ENCODE data around the gene NAA80.
"Not testable (repeated sequence)": the region's sequence is repeated elsewhere in the genome, so short reads cannot be mapped to it uniquely, and the experiment has no call there.

Gene NAA80

GRCh38 chr3:50269460-50269859 lies 29.7 kb downstream of the NAA80 start:
- no peak for DNase-seq (ENCODE audit: low spot score)

DNA sequence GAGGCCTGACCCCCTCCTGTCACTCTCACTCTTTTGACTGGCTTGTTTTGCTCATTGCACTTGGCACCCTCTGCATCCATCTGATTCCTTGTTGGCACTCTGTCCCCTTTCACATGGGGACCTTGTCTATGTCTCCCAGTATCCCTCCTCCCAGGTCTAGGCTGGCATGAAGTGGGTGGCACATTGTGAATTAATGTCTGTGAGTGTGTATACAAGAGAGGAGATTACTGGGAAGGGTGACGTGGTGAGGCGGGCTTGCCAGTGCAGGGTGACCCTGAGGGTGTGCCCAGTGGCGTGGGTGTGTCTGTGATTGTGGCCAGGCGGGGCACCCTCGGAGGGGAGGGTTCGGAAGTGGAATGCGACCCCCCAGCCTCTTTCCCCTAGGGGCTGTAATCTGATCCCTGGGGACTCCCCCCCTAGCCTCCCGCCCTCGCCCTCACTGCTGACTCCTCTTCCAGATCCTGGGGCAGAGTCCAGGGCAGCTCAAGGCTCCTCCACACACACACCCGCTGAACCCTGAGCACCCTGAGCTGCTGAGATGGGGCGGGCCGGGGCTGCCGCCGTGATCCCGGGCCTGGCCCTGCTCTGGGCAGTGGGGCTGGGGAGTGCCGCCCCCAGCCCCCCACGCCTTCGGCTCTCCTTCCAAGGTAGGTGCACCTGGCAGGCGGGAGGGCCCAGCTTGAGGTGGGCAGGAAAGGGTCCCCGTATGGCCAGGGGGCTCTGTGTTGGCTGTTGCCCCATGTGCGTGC lies 30.3 kb downstream of the NAA80 start, which contains the start of gene SEMA3B:
Gene SEMA3B (plus strand): TSS at position 445 of the 749 bp plus-strand sequence. CDS start 94 bp downstream, at position 539.
- DNase-seq (ENCODE audit: low spot score), result no peak

DNA sequence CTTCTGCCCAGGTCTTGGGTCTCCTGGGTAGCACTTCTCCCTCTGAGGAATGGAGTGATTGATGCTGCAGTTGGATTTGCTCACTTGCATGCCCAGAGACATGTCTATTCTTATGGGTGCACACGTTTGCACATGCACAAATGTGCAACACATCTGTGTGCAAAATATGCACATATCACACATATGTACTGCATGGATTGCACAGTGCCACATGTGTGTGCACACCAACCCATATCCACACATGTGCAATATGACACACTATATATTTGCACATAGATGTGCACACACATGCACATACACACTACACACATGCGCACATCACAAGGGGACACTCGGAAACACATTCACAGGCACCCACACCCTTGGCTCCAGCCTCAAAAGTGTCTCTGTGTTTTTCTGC lies 30.9 kb downstream of the NAA80 start:
- DNase-seq (ENCODE audit: low spot score), result no peak

GRCh38 chr3:50267280-50267913 lies 31.8 kb downstream of the NAA80 start:
- DNase-seq (ENCODE audit: low spot score), result no peak

DNA sequence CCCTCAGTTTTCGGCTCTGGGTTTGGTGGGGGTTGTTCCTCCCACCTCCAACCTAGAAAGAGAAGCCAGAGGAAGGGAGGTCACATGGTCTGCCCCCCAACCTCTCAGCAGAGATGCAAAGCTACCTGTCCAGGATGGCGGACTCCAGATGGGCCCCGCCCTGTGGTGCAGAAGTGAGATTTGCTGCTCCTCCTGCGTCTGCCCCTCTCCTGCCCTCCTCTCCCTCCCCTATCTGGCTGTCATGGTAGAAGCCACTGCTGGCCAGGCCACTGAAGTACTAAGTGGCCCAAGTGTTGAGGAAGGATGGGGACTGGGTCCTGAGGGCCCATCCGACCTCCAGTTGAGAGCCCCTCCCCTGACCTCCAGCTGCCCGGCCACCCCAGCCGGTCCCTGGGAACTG lies 32.4 kb downstream of the NAA80 start:
- no peak for DNase-seq (ENCODE audit: low spot score)

DNA sequence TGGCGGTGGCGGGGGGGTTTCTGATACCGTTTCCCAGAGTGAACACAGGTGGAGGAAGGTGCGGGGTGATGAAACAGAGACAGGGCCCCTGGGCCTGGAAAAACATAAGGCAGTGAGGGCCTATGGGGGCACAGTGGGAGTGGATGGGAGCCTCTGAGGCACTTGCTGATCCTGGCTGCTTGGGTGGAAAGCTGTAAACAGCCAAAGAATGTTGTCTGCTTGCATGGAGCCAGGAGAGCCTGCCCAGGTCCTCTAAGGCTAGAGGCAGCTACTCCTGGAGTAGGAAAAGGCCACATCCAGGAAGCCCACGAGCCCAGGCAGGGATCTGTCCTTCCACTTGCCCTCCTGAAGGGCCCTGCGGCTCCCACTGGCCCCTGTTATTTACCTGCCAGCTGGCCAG lies 33.2 kb downstream of the NAA80 start:
- no peak for DNase-seq (ENCODE audit: low spot score)

GRCh38 chr3:50265571-50265970 lies 33.6 kb downstream of the NAA80 start:
- DNase-seq (ENCODE audit: low spot score), result no peak

DNA sequence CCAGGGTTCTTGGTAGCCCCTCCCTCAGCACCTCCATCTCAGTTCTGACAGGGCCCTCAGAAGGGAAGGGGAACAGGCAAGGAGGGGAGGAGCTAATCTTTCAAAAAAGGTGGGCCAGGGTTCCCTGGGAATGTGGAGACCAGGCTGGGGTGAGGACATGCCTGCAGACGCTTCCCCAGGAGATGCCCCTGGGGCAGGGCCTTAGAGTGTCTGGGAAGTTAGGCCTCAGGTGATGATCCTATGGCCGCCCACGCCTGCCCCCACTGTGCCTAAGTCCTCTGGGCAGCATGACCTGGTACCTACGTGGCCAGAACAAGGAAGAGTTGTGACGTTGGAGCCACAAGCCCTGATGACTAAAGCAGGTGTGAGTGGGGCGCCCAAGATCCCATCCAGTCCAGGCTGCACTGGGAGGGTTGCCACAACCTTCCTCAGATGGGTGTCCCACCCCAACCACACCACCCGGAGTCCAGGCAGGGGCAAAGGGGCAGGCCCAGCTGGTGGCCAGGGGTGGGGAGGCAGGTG lies 34.2 kb downstream of the NAA80 start:
- no peak for DNase-seq (ENCODE audit: low spot score)

DNA sequence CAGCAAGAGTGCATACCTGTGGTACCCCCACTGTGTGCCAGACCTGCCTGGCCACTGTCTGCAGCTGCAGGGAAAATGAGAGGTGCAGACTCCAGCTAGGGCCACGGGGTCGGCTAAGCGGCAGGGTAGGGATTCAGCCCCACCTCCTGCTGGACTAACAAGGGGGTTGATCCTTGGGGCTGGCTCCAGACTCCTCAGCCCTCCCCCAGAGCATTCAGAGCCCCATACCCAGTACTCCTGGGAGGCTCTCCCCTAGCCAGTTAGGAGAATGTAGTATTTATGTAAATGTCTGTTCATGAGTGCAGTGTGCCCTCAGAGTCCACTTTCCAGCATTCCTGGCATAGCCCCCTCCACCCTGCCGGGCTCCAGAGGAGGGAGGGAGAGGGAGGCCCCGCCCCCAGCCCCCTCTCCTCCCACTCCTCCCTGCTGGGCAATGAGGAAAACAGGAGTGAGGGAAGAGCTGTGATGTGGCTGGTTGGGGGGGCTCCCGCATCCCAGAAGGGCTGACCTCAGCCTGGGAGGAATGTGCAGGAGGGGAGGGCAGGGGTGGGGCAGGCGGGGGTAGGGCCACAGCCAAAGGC lies 34.7 kb downstream of the NAA80 start:
- DNase-seq (ENCODE audit: low spot score), result no peak

- no peak for DNase-seq (ENCODE audit: low spot score)
Observed at GRCh38 chr3:50263478-50264382, 35.5 kb downstream of the NAA80 start.

DNA sequence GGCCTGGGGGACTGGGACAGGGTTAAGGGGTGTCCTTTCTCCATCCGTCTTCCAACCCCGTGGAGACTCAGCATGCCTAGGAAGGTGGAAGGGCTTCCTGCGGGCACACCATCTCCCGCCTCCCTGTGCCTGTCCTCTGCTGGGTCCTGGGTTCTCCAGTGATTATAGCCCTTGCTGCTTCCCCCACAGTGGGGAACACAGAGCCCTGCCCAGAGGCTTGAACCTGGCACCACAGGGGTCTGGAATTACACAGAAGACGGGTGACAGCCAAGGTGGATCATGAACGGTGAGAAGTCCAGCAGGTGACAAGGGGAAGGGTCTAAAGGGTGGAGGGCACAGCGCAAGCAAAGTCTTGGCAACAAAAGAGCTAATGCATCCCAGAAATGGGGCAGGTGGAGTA lies 36.4 kb downstream of the NAA80 start:
- no peak for DNase-seq (ENCODE audit: low spot score)

GRCh38 chr3:50262200-50262599 lies 37.0 kb downstream of the NAA80 start:
- not testable (repeated sequence) for DNase-seq (ENCODE audit: low spot score)

DNA sequence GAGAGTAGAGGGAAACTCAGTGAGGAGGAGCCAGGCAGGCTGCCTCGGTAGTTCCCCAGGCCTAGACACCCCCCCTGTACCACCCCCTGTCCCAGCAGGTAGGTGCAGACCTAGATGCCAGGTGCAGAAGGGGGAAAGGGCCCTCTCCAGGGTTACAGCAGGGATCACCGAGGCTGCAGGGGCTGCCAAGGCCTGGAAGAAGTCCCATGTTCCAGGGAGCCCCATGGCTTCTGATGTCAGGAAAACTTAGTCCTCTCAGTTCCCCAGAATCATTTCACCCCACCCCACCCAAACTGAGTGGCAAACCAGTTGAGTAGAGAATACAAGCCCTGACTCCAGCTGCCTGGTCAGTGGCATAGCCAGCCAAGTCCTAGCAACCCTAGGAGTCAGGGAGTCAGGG lies 37.7 kb downstream of the NAA80 start:
- no peak for DNase-seq (ENCODE audit: low spot score)

- no peak for DNase-seq (ENCODE audit: low spot score)
Observed at GRCh38 chr3:50260942-50261441, 38.2 kb downstream of the NAA80 start.

DNA sequence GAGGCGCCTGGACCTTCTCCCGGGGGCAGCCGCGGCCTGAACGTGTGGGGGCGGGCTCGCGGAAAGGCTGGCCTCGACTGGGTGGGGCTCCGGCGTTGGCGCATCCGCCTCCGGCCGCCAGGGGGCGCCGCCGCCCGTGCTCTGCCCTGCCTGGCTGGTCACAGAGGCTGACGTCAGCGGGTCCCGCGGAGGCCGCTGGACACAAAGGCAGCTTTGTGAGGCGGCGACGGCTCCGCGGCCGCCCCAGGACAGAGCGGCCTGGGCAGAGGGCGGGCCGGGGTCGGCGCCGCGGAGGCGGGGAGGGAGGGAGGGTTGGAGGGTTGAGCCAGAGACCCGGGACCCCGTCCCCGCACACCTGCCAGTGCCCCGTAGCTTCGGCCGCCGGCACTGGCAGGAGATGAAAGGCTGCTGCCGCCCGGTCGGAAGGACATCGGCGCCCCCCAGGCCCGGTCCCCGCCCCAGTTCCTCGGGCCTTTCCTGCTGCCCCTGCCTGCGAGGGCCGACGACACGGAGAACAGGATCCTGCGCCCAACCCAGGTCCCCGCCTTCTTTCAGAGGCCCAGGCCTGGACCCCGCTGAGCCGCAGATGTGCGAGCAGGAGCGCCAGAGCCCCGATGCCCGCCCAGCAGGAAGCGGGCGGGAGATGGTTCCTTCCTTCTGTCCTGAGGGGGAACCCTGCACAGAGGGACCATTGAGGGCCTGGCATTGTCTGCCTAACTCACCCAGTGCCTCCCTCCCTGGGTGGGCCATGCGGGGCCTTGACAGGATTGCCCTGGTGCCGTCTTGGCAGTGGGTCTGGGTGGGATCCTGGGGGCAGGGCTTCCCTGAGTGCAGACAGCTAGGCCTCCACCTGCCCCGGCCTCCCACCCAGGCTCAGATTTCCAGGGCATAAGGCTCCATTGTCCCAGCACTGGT lies 38.9 kb downstream of the NAA80 start:
- peak; percentile 83 for DNase-seq (ENCODE audit: low spot score)

- DNase-seq (ENCODE audit: low spot score), result no peak
Observed at GRCh38 chr3:50259432-50260026, 39.7 kb downstream of the NAA80 start.

- DNase-seq (ENCODE audit: low spot score), result no peak
Observed at GRCh38 chr3:50258979-50259378, 40.2 kb downstream of the NAA80 start.

DNA sequence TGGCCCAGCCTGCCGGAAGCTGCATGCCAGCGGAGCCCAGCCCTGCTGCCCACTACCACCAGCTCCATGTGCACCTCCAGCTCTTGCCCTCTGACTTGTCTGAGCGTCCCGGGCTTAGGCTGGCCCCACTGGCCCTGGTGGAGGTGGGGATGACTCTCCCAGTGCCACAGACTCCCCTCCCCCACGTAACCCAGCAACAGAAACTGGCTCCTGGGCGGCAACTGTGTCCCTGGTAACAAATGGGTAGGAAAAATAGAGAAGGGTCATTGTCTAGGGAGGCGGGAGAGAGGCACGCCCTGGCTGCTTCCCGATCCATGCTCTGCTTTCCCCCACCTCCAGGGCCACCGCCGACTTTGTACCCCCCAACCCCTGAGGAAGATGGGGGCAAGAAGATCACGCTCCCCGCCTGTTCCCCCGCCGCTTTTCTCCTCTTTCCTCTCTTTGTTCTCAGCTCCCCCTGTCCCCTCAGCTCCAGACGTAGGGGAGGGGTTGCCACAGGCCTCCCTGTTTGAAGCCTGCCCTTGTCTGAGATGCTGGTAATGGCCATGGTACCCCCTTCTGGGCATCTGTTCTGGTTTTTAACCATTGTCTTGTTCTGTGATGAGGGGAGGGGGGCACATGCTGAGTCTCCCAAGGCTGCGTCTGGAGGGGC lies 41.0 kb downstream of the NAA80 start:
- DNase-seq (ENCODE audit: low spot score), result no peak

DNA sequence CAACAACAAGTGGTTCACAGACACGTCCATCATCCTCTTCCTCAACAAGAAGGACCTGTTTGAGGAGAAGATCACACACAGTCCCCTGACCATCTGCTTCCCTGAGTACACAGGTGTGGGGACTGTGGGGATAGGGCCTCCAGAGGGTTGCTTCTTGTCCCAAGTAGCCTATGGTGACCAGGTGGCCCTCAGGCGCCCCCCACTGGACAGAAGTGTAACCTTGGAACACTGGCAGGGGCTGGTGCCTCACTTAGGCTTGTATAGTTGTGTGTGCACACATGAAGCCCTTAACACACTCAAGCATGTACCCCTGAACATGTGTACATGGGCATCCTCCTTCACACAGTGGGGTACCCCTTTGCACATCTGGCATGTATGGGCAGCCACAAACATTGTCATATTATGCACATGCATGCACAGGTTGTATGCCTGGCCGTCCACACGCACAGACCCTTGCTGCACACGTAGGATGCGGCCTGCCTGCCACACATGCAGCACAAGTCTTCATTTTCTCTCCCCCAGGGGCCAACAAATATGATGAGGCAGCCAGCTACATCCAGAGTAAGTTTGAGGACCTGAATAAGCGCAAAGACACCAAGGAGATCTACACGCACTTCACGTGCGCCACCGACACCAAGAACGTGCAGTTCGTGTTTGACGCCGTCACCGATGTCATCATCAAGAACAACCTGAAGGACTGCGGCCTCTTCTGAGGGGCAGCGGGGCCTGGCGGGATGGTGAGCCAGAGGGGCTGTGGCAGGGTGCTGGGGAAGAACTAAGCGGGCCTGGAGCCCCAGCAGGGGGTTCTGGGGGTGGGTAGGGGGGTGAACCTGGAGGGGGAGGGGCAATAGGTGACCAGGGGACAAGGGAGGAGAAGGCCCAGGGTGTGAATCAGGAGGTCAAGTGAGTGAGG lies 42.0 kb downstream of the NAA80 start:
- peak; percentile 42 for DNase-seq (ENCODE audit: low spot score)

All from hematopoietic multipotent progenitor cell treated with erythropoietin and hydrocortisone succinate and interleukin-3 and kit ligand, for 15 days (in vitro differentiated cells).